ENCODE measurements around the gene FAM89B. TPM values are rescaled to one million over a fixed set of nuclear protein-coding genes. Genes with fewer than 3 reads are reported as not detected.
A peak's percentile ranks its signal among the peaks of the same experiment; 100 is the strongest.

Gene FAM89B
- total and polyA plus RNA-seq, 9 donors, result 1.9 to 74.0 (median 50.8) TPM

- TF ChIP-seq CTCF (IDR thresholded peaks at IDR 0.05) (no peak), EP300 (IDR thresholded peaks at IDR 0.05) (no peak), POLR2A (IDR thresholded peaks at IDR 0.05) (no peak)
- Histone ChIP-seq H3K36me3 (no peaks in the 10 kb centered on the region), H3K27me3 (no peaks in the 10 kb centered on the region), H3K4me3 (no peak overlapping the region), H3K4me1 (ENCODE audit: insufficient read depth) (no peaks in the 10 kb centered on the region), H3K27ac (no peak overlapping the region), H3K9me3 (no peaks in the 10 kb centered on the region)
- no peak for DNase-seq
- intact Hi-C loops (cut with DNase I), result no loop called here
- 93 to 95% (median 94%) methylated on average over 6 of the region's 6 CpGs for WGBS, 3 donors
Measured at GRCh38 chr11:65599955-65600246, 27.6 kb downstream of the FAM89B start.

GRCh38 chr11:65604258-65604657 lies 31.9 kb downstream of the FAM89B start:
- no peak for DNase-seq

GRCh38 chr11:65606876-65607613 lies 34.7 kb downstream of the FAM89B start:
- intact Hi-C loops (cut with DNase I), result no loop called here

More at GRCh38 chr11:65604258-65604657, 31.9 kb downstream of the FAM89B start:
- WGBS, 3 donors, result 91 to 100% (median 100%) methylated on average over 1 of the region's 1 CpG
- no peaks in the 10 kb centered on the region for H3K9me3 ChIP-seq
- no peak for TF ChIP-seq EP300 (IDR thresholded peaks at IDR 0.05)
- TF ChIP-seq CTCF (IDR thresholded peaks at IDR 0.05), result no peak
- no peak for TF ChIP-seq POLR2A (IDR thresholded peaks at IDR 0.05)
- no peaks in the 10 kb centered on the region for H3K36me3 ChIP-seq
- intact Hi-C loops (cut with DNase I), result no loop called here
- peaks cover 5% of the 10 kb centered on the region for H3K4me1 ChIP-seq (ENCODE audit: insufficient read depth)
- no peak overlapping the region for H3K27ac ChIP-seq
- no peaks in the 10 kb centered on the region for H3K27me3 ChIP-seq
- H3K4me3 ChIP-seq, result no peak overlapping the region

GRCh38 chr11:65607614-65608426 lies 35.5 kb downstream of the FAM89B start:
- WGBS, 3 donors, result 58 to 75% (median 61%) methylated on average over 37 of the region's 37 CpGs
- no peaks in the 10 kb centered on the region for H3K27me3 ChIP-seq
- H3K4me1 ChIP-seq (ENCODE audit: insufficient read depth), result peaks cover 15% of the 10 kb centered on the region
- no peaks in the 10 kb centered on the region for H3K36me3 ChIP-seq
- TF ChIP-seq CTCF (IDR thresholded peaks at IDR 0.05) (no peak), POLR2A (IDR thresholded peaks at IDR 0.05) (no peak), EP300 (IDR thresholded peaks at IDR 0.05) (no peak)
- intact Hi-C loops (cut with DNase I), result no loop called here
- peak overlapping the region; percentile 36 for H3K4me3 ChIP-seq
- no peak for DNase-seq
- H3K27ac ChIP-seq, result peak overlapping the region in 1 of 2 donors; percentile 47
- no peaks in the 10 kb centered on the region for H3K9me3 ChIP-seq

More at GRCh38 chr11:65606876-65607613, 34.7 kb downstream of the FAM89B start:
- WGBS, 3 donors, result 6 to 12% (median 9%) methylated on average over 41 to 67 of the region's 67 CpGs
- Histone ChIP-seq H3K36me3 (no peaks in the 10 kb centered on the region), H3K9me3 (no peaks in the 10 kb centered on the region), H3K27ac (peak overlapping the region; percentile 93), H3K4me3 (peak overlapping the region; percentile 36), H3K27me3 (no peaks in the 10 kb centered on the region), H3K4me1 (ENCODE audit: insufficient read depth) (peaks cover 7% of the 10 kb centered on the region)
- DNase-seq, result peak; percentile 95 to 98 (median 96)
- TF ChIP-seq EP300 (IDR thresholded peaks at IDR 0.05) (peak; percentile 63), CTCF (IDR thresholded peaks at IDR 0.05) (no peak), POLR2A (IDR thresholded peaks at IDR 0.05) (peak; percentile 60)

All from ovary (tissue), 9 donors.